H7 (cell line): ENCODE results near the gene SETD5. TPM values are rescaled to one million over a fixed set of nuclear protein-coding genes. Genes with fewer than 3 reads are reported as not detected.
A peak's percentile ranks its signal among the peaks of the same experiment; 100 is the strongest.
"Not testable (repeated sequence)": the region's sequence is repeated elsewhere in the genome, so short reads cannot be mapped to it uniquely, and the experiment has no call there.

ENCODE experiments used
- DNase-seq: peaks from one replicate; pipeline ENCODE4 v3.0.0; 2012
- H3K27me3 ChIP-seq: 2 replicates; pipeline ENCODE4 v1.6.0; 2011; ENCODE audit warnings: mild to moderate bottlenecking, low read length; ENCODE audit not compliant: control insufficient read depth, insufficient read depth
- H3K36me3 ChIP-seq: replicated peaks from 2 replicates; pipeline ENCODE4 v1.5.1; 2011; ENCODE audit warnings: low read length; ENCODE audit not compliant: control insufficient read depth, insufficient read depth
- H3K4me3 ChIP-seq: 2 replicates; pipeline ENCODE4 v1.5.1; 2011; ENCODE audit warnings: low read depth, mild to moderate bottlenecking, control low read depth, low read length, moderate library complexity; ENCODE audit not compliant: insufficient read depth
- total RNA-seq: library from RNA; depleted of rRNA; stranded (reverse); fragments of >200 nt; shearing (Covaris generic); gene quantifications from 2 replicates; pipeline ENCODE4 v1.2.3, GENCODE V29; 2014

The SETD5 gene
- total RNA-seq, 1 experiment from 2014 or later, result 99.8 TPM

DNA sequence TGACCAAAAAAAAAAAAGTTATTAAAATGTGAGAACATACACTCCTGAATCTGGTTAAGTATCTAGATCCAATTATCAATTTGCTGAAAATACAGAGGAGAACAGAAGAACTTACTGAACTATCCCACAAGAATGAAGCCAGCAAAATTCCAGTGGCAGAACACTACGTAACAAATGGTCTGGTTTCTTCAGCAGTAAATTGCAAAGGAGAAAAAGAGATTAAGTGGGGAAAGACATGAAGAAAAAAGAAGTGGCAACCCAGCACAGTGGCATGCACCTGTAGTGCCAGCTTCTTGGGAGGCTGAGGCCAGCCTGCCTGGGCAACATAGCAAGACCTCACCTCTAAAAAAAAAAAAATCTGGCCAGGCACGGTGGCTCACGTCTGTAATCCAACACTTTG is 94.1 kb downstream of the SETD5 start:
- peaks cover 14% of the 10 kb centered on the region for H3K27me3 ChIP-seq
- no peak overlapping the region for H3K4me3 ChIP-seq
- no peak for DNase-seq
- no peaks in the 10 kb centered on the region for H3K36me3 ChIP-seq

DNA sequence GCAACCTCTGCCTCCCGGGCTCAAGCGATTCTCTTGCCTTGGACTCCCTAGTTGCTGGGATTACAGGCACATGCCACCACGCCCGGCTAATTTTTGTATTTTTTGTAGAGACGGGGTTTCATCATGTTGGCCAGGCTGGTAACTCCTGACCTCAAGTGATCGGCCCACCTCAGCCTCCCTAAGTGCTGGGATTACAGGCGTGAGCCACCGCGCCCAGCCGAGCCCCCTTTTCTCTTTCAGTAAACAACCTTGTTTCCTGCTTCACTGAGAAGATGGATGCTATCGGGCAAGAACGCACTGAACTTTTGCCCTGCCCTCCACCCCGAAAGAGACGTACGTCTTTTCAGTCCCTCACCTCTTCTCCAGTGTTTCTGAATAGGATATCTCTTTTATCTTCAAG is 96.6 kb downstream of the SETD5 start:
- H3K4me3 ChIP-seq, H3K36me3 ChIP-seq, DNase-seq: not testable (repeated sequence)
- H3K27me3 ChIP-seq, result peaks cover 24% of the 10 kb centered on the region

DNA sequence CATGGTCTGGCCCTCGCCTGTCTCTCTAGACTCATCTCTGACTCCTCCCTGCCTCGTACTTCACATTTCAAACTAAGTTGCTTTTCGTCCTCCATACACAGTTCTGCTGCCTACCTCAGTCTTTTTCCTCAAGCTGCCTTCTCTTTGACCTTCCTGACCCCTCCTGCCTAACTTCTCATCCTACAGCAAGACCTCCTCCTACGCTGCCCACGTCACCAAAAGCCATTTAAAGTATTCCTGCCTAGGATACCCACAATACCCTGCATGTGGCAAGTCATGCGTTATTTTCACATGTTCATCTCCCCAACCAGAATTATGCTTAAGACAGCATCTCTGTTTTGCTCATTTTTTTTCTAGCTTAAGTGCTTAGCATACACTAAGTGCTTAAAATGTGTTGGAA is 99.5 kb downstream of the SETD5 start:
- Histone ChIP-seq H3K27me3 (peaks cover 36% of the 10 kb centered on the region), H3K36me3 (no peaks in the 10 kb centered on the region), H3K4me3 (no peak overlapping the region)
- no peak for DNase-seq

DNA sequence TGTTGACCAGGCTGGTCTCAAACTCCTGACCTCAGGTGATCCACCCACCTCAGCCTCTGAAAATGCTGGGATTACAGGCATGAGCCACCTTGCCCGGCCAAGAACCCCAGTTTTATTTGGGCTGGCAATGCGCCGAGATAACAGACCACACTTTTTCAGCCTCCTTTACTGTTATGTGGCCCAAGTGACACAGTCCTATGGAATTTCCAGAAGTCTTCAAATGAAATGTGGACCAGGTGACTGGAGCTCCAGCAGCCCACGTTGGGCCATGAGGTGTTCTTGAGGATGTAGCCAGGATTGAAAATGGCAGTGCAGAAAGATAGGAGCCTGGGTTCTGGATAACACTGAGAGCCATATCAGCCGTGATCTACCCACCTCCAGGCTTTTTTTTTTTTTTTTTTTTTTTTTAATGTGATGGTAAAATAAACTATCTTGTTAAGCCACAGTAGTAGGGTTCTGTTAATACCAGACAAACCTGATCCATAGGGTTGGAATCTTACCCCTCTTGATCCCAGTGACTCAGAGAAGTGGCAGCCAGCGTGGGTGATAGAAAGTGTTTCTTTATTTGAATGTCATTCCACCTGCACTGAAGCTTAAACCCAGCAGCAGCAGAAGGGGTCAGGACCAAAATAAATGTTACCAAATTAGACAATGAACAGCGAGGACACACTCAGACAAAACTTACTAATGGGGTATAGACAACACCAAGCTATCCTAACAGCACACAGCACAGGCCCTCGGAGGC is 100.6 kb downstream of the SETD5 start:
- Histone ChIP-seq H3K36me3 (no peaks in the 10 kb centered on the region), H3K27me3 (peaks cover 34% of the 10 kb centered on the region), H3K4me3 (no peak overlapping the region)
- no peak for DNase-seq

DNA sequence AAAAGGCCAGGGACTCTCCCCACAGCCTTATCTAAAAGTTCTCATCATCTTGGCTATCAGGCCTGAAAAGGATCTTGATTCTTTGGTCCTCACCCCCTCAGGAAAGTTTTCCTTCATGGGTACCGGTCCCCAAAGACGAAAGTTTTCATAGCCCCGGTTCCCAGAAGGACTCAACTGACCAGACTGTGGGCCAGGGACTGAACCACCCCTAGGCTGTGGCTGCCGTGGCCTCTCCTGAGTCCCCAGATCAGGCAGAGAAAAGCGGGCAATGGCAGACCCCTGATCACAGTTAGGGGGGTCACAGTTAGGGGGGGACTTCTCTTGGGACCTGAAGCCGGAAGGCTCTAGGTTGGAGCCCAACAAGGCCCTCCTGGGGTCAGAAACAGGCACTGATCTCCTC is 101.4 kb downstream of the SETD5 start:
- DNase-seq, result no peak
- peaks cover 34% of the 10 kb centered on the region for H3K27me3 ChIP-seq
- no peaks in the 10 kb centered on the region for H3K36me3 ChIP-seq
- H3K4me3 ChIP-seq, result no peak overlapping the region; the same call in 1 of the 2 replicates

DNA sequence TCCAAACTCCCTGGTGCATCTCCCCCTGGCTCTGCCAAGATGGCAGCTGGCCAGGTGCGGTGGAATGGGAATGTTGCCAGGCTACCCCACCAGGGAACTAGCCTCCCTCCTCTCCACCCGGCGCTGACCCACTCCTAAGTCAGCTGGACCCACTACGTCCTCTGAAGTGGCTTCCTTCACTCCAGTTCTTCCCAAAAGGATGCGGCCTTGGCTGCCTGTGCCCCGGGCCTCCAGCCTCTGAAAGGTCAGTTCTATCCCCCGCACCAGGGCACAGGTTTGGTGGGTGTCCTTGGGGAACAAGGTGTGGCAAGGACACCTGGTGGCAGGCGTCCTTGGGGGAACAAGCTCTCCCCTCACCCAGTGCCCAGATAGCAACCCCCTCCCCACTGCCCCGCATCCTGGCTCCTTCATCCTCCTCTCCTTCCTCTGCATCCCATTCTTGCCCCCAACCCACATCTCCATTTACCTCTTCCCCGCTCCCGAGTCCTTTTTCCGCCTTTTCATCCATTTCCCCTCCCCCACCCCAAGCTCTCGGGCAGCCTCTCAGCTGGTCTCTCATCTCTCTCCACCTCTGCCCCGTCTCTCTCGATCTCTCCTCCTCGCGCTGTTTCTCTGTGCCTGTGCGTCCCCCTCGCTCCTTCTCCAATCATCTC is 102.2 kb downstream of the SETD5 start:
- peak; percentile 84 for DNase-seq
- peaks cover 31% of the 10 kb centered on the region for H3K27me3 ChIP-seq

DNA sequence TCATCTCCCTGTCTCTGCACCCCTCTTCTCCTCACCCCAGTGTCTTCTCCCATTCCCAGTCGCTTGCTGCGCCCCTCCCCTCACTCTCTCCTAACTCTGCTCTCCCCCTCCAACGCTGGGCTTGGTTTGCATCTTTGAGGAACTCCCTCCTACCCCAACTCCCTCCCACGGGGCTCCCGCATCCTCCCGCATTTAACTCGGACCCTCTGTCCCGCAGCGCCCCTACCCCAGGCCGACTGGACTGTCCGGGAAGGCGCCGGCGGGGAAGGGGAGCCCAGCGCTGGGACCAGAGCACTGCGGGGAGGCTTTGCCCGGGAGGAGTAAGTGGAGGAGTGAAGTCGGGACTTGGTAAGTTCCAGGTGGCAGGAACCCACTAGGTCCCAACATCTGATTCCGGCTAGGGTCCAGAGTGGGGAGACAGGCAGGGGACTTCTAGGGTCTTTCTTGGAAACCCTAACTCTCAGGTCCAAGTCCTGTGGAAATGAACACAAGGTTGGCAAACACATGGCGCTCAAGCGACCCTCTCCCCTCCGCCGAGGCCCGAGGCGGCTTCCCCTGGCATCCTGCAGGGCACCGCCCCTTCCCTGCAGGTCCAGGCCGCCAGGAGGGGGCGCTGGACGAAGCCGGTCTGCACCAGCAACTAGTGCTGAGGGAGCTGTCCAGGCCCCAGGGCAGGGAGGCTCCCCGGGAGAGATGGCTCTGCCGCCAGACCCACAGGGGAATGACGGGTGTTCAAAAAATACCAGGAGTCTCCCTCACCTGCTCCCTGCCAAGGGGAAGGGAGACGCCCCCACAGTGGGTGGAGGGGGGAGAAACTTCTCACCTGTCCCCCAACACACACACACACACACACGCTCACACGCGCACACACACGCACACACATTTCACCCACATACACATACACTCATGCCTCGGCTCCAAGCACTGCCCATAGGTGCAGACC is 103.0 kb downstream of the SETD5 start:
- peak; percentile 98 for DNase-seq
- no peaks in the 10 kb centered on the region for H3K36me3 ChIP-seq
- H3K4me3 ChIP-seq, result peak overlapping the region; percentile 58
- H3K27me3 ChIP-seq, result peaks cover 24% of the 10 kb centered on the region

More for the DNA sequence above, 102.2 kb downstream of the SETD5 start:
- Histone ChIP-seq H3K36me3 (no peaks in the 10 kb centered on the region), H3K4me3 (peak overlapping the region; percentile 58)

DNA sequence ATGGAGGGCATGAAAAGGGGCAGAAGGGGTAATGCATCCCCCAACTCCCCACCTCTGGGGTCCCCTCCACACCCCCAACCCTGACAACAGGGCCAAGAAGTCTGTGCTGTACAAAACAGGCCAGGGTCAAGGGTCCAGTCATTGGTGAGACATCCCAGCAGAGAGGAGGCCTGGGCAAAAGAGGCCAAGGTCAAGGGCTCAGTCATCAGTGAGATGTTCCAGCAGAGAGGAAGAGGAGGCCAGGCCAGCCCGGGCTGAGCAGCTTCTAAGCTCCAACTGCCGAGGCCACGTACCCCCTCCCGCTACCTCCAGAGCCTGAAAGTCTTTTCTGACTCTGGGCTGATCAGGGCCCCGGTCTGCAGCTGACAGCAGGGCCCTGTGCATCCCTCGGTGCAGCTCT is 103.8 kb downstream of the SETD5 start:
- no peaks in the 10 kb centered on the region for H3K36me3 ChIP-seq
- DNase-seq, result no peak
- H3K4me3 ChIP-seq, result no peak overlapping the region
- H3K27me3 ChIP-seq, result peaks cover 22% of the 10 kb centered on the region

DNA sequence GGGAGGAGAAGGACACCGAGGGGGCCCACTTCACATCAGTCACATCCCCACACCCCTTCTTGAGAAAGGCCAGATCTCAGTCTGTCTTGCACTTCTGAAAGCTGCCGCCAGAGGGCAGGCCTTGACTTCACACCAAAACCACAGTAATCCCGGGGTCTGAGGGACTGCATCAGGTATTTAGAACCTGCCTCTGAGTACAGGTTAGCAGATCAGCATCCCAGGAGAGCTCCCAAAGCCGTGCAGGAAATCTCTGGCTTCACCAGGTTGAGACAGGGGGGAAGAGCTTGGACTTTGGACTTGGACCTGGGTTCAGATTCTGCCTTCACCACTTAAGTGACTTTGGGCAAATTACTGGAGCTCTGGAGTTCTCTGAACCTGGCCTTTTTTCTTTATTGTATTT is 105.9 kb downstream of the SETD5 start:
- DNase-seq, result peak; percentile 90
- no peak overlapping the region for H3K4me3 ChIP-seq
- H3K27me3 ChIP-seq, result peaks cover 18% of the 10 kb centered on the region
- H3K36me3 ChIP-seq, result no peaks in the 10 kb centered on the region

DNA sequence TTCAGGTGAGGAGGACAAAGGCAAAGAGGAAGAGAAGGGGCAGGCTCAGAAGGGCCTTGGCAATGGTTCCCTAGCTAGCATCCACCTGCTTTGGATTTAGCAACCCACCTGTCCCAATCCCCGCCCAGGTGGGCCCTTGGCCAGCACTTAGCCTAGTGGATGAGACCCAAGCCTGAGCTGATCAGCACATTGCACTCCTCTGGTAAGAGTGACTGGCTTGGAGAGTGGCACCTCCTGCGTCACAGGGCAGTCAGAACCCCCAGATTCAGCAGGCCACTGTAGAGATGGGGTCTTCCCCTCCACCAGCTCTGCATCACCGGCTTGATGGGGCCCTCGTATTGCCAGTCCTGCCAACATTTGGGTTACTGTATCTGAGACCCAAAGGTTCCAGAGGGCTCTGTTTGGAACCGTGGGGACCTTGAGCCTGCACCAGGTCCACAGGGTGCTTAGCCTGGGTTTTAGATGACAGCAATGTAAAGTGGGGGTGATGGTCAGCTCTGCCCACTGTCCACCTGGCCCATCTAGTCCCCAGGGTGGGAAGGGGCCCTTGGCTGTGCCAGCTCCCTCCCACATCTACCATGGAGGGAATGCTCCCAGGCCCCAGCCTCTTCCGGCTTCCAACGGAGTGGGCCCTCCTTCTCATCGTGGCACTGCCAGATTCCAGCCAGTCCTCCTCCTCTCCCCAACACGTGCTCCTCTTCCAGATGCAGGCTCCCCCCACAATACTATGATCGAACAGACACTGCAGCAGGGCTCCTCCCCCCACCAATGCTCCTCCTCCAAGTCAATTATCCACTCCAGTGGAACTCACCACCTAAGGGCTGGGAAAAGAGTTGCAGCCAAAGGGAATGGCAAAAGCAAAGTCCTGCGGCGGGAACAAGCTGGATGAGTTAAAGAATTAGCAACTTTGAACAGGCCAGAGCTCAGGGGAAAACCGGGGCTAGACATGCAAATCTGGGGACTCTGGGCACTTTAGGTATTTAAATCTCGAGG is 110.5 kb downstream of the SETD5 start:
- no peak for DNase-seq
- Histone ChIP-seq H3K4me3 (no peak overlapping the region), H3K36me3 (no peaks in the 10 kb centered on the region), H3K27me3 (peaks cover 2% of the 10 kb centered on the region; the same call in 1 of the 2 replicates)

DNA sequence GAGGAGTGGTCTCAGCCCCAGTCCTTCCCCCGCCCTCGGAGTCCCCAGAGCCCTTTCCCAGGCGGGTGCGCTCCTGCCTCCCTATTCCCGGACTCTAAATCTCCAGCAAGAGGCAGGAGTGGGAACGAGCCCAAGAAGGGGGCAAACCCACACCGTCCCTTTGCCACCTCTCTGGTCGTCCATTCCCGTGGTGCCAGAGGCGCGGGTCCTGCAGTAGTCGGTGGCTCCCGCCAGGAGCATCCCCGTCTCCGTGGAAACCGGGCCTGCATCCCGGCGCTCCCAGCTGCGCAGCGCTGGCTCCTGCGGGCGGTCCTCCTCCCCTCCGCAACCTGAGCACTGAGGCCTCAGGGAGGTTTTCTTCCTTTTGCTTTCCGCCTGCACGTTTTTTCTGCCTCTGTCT is 111.4 kb downstream of the SETD5 start:
- peaks cover 2% of the 10 kb centered on the region; the same call in 1 of the 2 replicates for H3K27me3 ChIP-seq
- DNase-seq, result peak; percentile 88
- no peaks in the 10 kb centered on the region for H3K36me3 ChIP-seq
- H3K4me3 ChIP-seq, result no peak overlapping the region

DNA sequence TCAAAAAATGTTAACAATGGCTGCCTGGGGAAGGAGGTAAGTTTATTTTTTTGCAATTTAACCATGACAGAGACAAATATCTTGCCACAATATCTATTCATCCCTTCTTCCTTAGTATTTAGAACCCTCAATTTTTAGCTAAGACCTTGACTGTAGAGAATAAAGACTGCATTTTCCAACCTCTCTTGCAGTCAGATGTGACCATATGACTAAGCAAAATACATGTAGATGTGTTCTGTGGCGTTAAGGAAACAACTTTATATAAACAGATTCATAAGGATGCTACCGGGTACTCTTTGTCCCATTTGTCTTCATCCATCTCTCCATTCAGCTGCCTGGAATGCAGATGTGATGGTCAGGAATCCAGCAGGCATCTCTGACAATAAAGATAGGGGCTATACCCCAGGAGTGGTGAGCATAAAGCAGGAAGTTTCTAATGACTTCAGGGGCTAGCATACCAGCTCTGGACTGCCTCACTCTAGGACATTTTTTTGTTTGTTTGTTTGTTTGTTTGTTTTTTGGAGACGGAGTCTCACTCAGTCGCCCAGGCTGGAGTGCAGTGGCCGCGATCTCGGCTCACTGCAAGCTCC is 115.1 kb downstream of the SETD5 start:
- Histone ChIP-seq H3K36me3 (no peaks in the 10 kb centered on the region), H3K4me3 (no peak overlapping the region), H3K27me3 (peaks cover 2% of the 10 kb centered on the region; the same call in 1 of the 2 replicates)
- no peak for DNase-seq

DNA sequence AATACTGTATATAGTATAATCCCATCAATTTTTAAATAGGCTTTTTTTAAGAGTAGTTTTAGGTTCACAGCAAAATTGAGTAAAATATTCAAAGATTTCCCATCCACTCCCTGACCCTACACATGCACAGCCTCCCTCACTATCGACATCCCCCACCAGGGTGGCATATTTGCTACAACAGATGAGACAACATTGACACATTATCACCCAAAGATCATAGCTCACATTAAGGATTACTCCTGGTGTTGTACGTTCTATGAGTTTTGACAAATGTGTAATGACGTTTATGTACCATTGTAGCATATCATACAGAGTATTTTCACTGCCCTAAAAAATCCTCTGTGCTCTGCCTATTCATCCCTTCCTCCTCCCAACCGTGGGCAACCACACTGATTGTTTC is 116.9 kb downstream of the SETD5 start:
- Histone ChIP-seq H3K27me3 (peaks cover 2% of the 10 kb centered on the region; the same call in 1 of the 2 replicates), H3K4me3 (no peak overlapping the region), H3K36me3 (no peaks in the 10 kb centered on the region)
- no peak for DNase-seq
